GM19372 (cell line): Measurements from ENCODE around the gene ZBTB46.
"Not testable (repeated sequence)": the region's sequence is repeated elsewhere in the genome, so short reads cannot be mapped to it uniquely, and the experiment has no call there.

Experiments used
- ATAC-seq: cut with Tn5 transposase; IDR thresholded peaks from one replicate; pipeline ENCODE4 v1.9.1; 2021; ENCODE audit warnings: mild to moderate bottlenecking, low read depth, moderate library complexity; ENCODE audit not compliant: unreplicated experiment

The ZBTB46 gene

DNA sequence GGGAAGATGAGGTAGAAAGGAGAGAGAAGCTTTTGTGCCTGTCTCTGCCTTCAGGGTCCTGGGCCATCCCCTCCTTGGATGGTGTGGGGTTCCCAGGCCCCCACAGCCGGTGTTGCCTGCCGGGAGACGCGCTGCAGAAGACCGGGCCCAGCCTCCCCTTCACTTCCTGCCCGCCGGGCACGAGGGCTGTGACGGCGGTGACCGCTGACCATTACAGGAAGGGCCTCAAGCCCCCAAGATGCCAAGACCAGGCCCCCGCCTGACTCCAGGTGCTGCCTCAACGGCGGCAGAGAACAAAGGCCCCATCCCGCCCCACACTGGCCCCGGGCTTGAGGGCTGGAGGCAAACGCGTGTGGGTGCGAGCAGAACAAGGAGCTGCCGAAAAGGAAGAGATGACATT is 38.2 kb downstream of the ZBTB46 start:
- no peak for ATAC-seq

DNA sequence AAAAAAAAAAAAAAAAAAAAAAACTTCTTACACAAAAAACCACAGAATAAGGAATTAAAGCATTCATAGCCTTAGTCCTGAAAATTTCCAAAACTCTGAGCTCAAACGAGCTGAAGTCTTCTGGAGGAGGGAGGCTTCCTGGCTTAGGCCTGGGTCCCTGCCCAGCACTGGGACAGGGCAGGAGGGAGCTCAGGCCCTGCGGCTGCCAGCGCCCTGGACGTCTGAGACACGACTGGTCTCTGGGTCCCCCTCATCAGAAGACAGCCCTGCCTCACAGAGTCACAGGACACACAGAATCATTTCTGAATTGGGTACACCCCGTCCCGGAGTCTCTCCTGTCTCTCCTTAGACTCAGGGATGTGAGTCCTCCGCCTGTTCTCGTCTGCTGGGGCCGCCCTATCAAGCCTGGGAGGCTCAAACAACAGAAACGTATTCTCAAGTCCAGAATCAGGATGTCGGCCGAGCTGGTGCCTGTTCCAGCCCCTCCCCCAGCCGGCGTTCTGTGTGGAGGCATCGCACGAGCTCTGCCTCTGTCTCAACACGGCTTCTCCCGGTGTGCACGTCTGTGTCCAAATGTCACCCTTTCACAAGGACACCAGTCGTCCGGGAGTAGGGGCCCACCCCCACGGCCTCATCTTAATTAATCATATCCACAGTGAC is 39.4 kb downstream of the ZBTB46 start:
- ATAC-seq, result no peak

DNA sequence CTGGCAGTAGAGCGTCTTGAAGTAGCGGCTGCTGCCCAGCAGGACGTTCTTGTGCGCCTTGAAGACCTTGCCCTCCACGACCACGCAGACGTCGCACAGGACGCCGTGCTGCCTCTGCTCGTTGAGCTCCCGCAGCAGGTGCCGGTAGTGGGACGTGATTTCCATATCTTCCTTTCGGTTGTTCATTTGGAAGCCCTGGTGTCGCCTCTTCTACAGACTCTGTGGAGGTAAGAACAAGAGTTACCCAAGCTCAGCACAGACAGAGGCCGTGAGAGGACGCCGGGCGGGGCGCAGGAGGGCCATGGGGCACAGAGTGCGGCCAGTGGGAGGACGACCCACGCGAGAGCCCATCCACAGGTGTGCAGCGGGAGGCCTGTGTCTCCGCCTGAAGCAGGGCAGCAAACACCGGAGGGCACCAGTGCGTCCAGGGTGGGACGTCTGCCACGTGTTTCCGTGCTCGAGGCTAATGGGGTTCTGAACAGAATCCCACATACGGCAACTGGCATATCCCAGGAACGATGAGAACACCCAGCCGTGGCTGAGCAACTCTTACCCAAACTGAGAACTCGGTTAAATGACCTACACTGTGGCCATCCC is 40.4 kb downstream of the ZBTB46 start:
- ATAC-seq, result no peak

DNA sequence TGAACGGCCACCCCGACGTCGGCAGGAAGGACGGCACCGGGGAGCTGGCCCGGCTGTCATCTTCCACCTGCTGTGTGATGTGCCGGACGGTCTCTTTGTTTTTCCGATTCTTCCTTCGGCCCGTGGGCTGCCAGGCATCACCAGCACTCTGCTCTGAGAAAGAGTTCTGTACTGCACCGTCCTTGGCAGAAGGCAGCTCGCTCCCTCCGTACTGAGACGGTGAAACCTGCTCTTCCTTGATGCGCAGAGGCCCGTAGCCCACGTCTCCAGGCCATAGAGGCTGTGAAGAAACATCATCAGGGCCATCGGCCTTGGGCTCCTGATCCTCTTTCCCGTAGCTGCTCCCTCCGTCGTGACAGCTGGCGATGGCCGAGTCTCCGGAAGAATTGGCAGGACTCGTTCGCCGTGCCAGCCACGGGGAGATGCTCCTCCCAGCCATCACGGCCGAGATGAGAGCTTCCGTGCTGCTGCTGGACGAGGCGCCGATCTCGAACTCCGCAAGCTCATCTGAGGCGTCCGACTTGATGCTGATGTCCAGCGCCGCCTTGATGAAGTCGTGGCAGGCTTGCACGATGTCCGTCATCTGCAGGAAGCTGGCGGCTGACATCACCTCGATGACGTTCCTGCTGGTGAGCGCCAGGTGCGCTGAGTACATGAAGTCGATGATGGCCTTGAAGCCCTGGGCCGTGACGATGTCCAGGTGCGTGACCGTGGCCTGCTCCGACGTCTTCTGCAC is 41.1 kb downstream of the ZBTB46 start:
- ATAC-seq, result no peak

DNA sequence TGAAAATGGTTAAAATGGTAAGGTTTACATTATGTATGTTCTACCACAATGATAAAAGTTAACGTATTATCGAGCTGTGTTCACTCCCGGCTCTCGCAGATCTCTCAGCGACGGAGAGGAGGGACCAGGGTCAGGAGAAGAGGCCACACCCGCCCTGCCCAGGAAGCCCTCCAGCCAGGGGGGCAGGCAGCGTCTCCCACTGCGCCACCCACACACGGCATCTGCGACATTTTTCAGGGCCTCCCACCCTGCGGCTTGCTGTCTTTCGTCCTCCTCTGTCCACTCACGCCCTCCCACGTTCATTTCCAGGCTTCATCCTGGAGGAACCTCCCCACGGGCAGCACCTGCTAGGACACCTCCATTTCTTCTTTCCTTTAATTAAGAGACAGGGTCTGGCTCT is 43.3 kb downstream of the ZBTB46 start:
- ATAC-seq, result no peak

DNA sequence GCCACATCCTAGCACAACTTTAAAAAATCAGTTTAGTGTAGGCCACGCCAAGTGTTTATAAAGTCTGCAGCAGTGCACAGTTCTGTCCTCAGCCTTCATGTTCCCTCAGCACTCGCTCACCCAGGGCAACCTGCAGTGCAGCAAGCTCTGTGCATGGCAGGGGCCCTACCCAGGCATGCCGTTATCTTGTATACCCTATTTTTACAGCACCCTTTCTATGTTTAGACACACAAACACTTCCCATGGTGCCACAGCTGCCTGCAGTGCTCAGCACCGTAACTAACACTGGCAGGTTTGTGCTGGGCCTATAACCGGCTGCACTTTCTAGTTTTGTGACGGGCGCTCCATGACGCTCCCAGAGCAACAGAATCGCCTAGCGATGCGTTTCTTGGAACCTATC is 43.8 kb downstream of the ZBTB46 start:
- no peak for ATAC-seq

DNA sequence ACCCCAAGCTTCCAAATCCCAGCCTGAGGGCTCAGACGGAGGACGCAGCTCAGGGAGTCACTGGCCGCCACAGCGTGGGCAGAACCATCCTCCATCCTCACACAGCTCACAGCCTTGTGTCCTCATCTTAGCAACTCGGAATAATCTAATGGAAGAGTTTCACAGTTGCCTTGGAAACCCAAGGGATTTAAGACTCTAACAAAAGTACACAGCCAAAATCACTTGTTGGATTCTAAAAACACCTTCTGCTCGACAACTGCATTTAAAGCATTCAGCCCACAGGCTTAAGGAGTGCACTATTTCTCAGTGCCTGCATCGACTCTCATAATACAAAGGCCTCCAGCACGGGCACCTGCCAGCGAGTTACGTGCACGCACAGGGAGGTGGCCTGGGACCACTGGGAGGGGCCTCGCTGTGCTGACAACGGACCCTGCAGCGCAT is 45.4 kb downstream of the ZBTB46 start:
- no peak for ATAC-seq

DNA sequence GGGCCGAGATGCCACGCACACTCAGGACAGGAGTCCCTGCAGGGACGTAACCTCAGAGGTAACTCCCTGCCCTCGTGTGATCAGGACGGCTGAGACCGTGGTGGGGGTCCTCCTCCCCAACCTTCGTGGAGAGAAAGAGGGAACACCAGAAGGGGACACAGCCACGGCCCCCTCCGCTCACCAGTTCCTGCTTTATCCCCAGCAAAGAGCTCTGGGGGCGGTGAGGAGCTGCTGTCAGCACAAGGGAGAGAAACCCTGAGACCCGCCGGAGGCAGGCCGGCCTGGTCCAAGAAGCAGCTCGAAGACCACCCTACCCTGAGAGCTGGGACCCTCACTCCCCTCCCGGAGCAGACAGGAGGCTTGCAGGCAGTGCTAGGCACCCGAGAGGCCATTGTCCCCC is 47.1 kb downstream of the ZBTB46 start:
- no peak for ATAC-seq

DNA sequence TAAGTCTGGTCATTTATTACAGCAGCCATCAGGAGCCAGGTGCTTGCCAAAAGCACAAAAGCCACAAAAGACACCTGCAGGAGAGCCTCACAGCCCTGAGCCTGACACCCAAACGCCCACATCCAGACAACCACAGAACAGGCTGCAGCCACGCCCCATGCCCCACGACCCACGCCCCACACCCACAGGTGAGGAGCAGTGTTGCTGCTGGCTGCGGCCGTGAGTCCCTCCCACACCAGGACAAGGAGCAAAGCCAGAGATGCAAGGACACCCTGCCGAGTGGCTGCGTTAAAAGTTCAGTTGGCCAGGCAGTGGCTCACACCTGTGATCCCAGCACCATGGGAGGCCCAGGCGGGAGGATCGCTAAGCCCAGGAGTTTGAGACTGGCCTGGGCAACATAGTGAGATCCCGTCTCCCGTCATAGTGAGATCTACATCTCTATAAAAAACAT is 48.5 kb downstream of the ZBTB46 start:
- ATAC-seq, result no peak

DNA sequence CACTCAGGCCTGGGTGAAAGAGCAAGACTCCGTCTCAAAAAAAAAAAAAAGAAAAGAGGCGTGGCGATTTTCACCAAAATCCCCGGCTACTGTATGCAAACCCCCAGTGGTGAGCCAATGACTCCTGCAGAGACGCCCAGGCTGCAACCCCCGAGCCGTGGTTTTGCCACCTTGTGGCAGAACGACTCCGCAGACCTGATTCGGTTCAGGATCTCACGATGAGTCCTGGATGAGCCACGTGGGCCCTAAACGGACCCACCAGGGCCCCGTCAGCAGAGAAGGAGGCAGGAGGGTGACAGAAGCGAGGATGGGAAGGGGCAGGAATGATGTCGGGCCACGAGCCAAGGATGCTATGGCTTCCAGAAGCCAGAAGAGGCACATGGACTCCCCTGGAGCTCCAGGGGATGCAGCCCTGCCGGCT is 49.0 kb downstream of the ZBTB46 start:
- no peak for ATAC-seq

DNA sequence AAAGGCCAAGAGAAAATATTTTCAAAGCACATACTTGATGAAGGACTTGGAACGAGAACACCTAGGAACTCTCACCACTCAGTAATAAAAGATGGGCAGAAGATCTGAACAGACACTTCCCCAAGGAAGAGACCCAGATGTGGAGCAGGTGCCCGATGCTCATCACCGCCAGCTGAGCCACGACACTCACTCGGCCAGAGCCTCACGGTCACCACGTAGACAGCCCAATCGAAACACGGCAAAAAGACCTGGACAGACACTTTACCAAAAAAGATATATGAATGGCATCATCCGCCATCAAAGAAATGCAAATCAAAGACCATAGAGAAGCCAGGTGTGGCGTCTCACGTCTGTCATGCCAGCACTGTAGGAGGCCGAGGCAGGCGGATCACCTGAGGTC is 49.9 kb downstream of the ZBTB46 start:
- no peak for ATAC-seq

DNA sequence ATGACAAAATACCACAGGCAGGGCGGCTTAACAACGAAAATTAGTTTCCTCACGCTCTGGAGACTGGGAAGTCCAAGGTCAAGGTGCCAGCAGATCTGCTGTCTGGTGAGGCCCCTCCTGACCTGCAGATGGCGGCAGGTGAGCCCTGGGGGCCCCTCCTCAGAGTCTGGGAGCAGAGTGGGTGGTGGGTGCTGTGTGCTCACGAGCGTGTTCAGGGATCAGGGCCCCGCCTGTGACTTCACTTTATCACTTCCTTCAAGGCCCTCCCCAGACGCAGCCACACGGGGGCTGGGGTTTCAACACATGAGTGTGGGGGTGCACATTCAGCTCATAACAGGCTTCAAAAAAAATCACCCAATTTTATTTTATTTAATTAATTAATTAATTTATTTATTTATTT is 52.2 kb downstream of the ZBTB46 start:
- no peak for ATAC-seq

DNA sequence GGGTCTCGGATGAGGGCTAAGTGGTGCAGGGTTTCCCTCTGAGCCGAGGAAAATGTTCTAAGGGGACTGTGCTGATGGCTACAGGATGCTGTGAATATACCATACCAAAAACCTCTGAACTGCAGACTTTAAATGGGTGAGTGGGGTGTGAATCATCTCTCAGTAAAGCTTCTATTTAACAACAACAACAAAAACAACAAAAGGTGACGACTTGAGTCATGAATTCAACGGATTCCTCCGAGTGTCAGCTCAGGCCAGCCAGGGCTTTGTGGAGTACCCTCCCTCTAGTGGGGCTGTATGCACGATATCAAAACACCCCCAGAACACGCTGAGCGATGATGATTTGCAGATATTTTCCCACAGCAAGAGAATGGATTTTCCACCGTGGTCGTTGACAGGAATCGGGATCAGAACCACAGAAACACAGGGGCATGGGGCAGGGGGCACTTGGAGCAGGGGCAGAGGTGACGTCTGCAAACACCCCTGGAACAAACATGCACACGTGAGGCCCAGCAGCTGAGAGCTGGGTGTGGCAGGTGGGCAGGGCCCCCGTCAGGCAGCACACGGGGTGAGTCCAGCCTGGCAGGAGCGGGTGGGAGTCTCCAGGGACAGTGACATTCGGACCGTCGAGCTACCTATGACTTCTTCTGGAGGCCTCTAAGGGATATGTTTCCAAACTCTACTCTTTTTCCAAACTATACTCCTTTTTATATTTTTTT is 52.9 kb downstream of the ZBTB46 start:
- ATAC-seq, result no peak

DNA sequence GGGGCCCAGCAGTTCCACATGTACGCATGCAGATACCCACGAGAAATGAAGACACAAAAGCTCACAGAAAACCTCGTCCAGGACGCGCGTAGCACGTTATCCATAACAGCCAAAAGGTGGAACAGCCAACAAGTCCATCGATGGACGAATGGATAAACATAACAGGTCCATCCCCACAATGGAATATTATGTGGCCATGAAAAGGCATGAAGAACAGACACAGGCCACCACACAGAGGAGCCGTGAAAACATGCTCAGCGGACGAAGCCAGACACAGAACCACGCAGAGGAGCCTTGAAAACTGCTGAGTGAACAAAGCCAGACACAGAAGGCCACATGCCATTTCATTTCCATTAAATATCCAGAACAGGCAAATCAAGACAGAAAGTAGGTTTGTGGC is 53.5 kb downstream of the ZBTB46 start:
- no peak for ATAC-seq

DNA sequence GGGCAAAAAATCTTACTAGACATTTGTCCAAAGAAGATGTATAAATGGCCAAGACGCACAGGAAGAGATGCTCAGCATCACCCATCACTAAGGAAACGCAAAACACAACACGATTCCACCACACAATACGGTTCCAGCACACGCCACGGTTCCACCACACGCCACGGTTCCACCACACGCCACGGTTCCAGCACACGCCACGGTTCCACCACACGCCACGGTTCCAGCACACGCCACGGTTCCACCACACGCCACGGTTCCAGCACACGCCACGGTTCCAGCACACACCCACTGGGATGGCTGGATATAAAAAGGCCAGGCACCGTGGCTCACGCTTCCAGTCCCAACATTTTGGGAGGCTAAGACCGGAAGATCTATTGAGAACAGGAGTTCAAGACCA is 54.2 kb downstream of the ZBTB46 start:
- ATAC-seq, result not testable (repeated sequence)

DNA sequence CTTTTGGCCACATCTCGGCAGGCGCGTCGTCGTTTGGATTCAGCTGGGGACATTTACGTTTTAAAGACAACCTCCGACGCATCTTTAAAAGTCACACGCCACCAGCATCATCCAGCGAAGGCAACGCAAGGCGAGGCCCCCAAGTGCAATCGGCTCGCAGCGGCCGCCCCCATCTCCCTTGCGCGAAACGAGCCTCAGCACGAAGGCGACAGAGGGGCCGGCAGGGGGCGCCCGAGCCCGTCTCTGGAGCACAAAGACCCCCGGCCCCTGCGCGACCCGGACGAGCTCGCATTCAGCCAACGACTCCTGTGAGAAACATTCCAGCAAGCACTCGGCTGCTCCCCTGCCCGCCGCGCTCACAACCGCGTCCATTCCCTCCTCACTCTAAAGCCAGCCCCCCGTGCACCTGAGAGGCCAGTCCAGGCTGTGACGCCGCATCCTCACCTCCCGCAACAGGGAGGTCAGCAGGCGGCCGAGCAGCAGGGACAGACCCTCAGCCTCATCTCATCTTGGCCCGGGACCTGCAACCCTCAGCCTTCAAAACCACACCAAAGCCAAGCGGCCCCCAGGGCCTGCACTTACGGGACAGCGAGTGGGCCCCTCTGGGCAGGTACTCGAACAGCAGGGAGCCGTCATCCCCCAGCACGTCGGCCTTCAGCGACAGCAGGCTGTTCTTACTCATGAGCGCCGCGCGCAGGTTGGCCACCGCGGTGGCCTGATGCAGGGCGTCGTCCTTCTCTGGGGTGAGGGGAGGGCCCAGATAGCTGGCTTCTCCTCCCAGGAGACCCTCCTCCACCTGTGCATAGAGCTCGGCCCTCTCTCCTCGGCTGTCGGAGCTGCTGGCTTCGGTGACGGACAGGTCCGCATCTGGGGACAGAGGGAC is 55.7 kb downstream of the ZBTB46 start:
- no peak for ATAC-seq

DNA sequence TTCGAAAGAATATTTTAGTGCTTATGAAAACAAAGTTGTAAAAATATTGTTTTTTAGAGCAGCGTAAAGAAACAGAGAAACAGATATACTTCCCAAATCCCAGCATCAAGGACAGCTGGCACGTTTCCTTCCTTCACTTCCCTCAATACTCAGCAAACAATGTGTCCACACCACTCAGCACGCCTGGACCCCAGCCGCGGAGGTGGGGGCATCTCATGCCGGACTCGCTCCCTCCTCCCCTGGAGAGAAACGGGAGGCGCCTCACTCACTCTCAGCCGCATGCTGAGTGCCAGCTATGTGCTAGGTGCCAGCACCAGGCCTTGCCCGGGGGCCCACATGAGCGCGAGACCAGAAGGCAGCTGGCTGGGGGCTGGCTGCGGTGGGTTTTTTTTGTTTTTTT is 56.8 kb downstream of the ZBTB46 start:
- no peak for ATAC-seq

DNA sequence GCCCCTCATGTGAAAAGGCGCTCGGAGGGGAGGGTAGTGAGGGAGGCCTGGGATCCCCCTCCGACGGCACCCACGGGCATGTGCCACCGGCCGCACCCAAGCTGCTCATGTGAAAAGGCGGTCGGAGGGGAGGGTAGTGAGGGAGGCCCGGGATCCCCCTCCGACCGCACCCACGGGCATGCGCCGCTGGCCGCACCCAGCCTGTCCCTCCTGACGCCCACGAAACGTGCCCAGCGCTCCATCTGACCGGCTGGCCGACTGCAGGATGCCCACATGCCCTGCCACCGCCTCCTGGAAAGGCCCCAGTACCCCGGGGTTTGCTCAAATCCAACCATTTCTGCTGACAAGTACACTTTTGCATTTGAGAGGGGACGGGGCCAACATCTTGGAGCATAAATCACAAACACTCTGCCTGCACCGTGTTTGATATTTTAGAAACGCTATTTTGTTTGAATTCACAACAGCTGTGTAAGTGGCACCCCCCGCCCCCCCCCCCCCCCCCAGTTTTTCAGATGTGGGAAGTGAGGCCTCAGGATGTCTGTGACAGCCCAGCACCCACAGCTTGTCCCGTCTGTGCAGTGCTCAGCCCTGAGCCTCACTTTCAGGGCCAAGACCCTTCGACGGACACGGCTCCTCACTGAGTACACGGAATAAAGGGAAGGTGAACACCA is 57.4 kb downstream of the ZBTB46 start:
- ATAC-seq, result no peak

DNA sequence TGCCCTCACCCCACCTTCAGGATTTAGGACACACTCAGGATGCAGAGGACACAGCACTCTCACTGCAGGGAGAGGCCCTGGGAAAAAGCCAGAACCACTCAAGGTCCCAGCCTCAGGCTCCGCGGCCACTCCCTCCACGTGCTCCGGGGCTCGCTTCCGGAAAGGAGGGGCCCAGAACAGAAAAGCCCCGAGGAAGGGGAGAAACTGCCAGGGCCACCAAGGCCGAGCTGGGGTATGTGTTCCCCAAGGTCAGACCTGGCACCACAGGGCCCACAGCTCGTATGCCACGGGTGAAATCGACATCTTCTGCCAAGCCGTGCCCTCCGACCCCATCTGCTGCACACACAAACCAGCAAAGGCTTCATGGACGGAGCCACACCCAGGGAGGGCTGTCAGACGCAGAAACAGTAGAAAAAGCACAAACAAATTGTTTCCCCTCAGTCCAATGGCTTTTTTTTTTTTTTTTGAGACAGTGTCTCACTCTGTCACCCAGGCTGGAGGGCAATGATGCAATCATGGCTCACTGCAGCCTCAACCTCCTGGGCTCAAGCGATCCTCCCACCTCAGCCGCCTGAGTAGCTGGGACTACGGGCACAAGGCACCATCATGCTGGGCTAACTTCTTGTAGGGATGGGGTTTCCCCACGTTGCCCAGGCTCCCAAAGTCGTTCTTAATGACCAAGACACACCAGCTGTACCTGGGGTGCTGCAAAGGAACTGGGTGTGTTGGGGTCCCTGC is 58.1 kb downstream of the ZBTB46 start:
- no peak for ATAC-seq
